IMR-90 (cell line): ENCODE measurements around the gene LDLRAD3.

Source experiments
- CEBPB ChIP-seq: IDR thresholded peaks from 2 replicates; pipeline ENCODE4 v1.6.1; 2012; ENCODE audit warnings: low read depth, low read length, improper control_type of control experiment
- FOS ChIP-seq: fragments of 150-350 bp; IDR thresholded peaks from 2 replicates; pipeline ENCODE4 v1.6.1; 2016; ENCODE audit warnings: low read depth, low read length
- MAFK ChIP-seq: IDR thresholded peaks from 2 replicates; pipeline ENCODE4 v1.6.1; 2012; ENCODE audit warnings: low read depth, low read length, improper control_type of control experiment
- MXI1 ChIP-seq: IDR thresholded peaks from 2 replicates; pipeline ENCODE4 v1.6.1; 2012; ENCODE audit warnings: low read depth, mild to moderate bottlenecking, low read length, moderate library complexity, borderline replicate concordance
- NFE2L2 ChIP-seq: fragments of 150-350 bp; IDR thresholded peaks from 2 replicates; pipeline ENCODE4 v1.6.1; 2016; ENCODE audit warnings: low read depth, mild to moderate bottlenecking, low read length
- POLR2A ChIP-seq: IDR thresholded peaks from 2 replicates; pipeline ENCODE4 v1.6.1; 2012; ENCODE audit warnings: mild to moderate bottlenecking, low read depth, low read length
- RAD21 ChIP-seq: IDR thresholded peaks from 2 replicates; pipeline ENCODE4 v1.6.1; 2012; ENCODE audit warnings: low read length, improper control_type of control experiment
- RCOR1 ChIP-seq: IDR thresholded peaks from 2 replicates; pipeline ENCODE4 v1.6.1; 2012; ENCODE audit warnings: mild to moderate bottlenecking, low read length, improper control_type of control experiment; ENCODE audit not compliant: insufficient replicate concordance
- RFX5 ChIP-seq: IDR thresholded peaks from 2 replicates; pipeline ENCODE4 v1.8.0; 2012; ENCODE audit warnings: low read depth, mild to moderate bottlenecking, low read length, moderate library complexity
- SMC3 ChIP-seq: fragments of 150-350 bp; IDR thresholded peaks from 2 replicates; pipeline ENCODE4 v1.6.1; 2016; ENCODE audit warnings: low read depth, mild to moderate bottlenecking, antibody characterized with exemption, low read length, moderate library complexity
- TF ChIP-seq, protein P1 (sequence below): conservative IDR thresholded peaks from 2 replicates; pipeline ENCODE4 v1.5.1; 2012; ENCODE audit warnings: mild to moderate bottlenecking, low read depth, low read length, improper control_type of control experiment
- TF ChIP-seq, protein P2 (sequence below): fragments of 150-350 bp; IDR thresholded peaks from 2 replicates; pipeline ENCODE4 v1.6.1; 2017; ENCODE audit warnings: mild to moderate bottlenecking, antibody characterized with exemption, low read length, low read depth
- TF ChIP-seq, protein P3 (sequence below): fragments of 150-350 bp; IDR thresholded peaks from 2 replicates; pipeline ENCODE4 v1.6.1; 2016; ENCODE audit warnings: low read depth, mild to moderate bottlenecking, low read length, moderate library complexity, borderline replicate concordance

DNA sequence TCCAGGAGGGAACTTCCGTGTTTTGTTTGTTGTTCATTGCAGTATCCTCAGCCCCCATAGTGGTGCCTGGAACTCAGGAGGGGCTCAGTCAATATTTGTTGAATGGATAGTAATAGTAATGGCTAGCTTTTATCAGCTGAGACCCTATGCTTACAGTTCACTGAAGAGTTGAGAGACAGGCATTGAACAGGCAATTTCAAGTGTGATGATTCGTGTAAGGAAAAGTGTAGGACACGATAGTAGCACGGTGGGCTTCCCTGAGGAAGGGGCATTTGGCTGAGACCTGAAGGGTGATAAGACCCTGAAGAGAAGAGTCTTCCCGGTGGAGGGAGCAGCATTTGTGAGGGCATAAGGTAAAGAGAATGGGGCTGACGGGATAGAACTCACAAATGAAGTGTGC is 186.1 kb downstream of the LDLRAD3 start:
- TF ChIP-seq, protein P1, sequence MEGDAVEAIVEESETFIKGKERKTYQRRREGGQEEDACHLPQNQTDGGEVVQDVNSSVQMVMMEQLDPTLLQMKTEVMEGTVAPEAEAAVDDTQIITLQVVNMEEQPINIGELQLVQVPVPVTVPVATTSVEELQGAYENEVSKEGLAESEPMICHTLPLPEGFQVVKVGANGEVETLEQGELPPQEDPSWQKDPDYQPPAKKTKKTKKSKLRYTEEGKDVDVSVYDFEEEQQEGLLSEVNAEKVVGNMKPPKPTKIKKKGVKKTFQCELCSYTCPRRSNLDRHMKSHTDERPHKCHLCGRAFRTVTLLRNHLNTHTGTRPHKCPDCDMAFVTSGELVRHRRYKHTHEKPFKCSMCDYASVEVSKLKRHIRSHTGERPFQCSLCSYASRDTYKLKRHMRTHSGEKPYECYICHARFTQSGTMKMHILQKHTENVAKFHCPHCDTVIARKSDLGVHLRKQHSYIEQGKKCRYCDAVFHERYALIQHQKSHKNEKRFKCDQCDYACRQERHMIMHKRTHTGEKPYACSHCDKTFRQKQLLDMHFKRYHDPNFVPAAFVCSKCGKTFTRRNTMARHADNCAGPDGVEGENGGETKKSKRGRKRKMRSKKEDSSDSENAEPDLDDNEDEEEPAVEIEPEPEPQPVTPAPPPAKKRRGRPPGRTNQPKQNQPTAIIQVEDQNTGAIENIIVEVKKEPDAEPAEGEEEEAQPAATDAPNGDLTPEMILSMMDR = no peak
- TF ChIP-seq POLR2A (no peak), RAD21 (no peak), RFX5 (no peak), SMC3 (no peak), NFE2L2 (no peak), RCOR1 (no peak), FOS (no peak), CEBPB (no peak), MXI1 (no peak), MAFK (no peak)
- TF ChIP-seq, protein P2, sequence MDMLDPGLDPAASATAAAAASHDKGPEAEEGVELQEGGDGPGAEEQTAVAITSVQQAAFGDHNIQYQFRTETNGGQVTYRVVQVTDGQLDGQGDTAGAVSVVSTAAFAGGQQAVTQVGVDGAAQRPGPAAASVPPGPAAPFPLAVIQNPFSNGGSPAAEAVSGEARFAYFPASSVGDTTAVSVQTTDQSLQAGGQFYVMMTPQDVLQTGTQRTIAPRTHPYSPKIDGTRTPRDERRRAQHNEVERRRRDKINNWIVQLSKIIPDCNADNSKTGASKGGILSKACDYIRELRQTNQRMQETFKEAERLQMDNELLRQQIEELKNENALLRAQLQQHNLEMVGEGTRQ = no peak
- TF ChIP-seq, protein P3, sequence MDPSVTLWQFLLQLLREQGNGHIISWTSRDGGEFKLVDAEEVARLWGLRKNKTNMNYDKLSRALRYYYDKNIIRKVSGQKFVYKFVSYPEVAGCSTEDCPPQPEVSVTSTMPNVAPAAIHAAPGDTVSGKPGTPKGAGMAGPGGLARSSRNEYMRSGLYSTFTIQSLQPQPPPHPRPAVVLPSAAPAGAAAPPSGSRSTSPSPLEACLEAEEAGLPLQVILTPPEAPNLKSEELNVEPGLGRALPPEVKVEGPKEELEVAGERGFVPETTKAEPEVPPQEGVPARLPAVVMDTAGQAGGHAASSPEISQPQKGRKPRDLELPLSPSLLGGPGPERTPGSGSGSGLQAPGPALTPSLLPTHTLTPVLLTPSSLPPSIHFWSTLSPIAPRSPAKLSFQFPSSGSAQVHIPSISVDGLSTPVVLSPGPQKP = no peak
